ENCODE data around the gene DUSP6. TPM values are rescaled to one million over a fixed set of nuclear protein-coding genes. Genes with fewer than 3 reads are reported as not detected.

The DUSP6 gene
- total and polyA plus RNA-seq, 2 of the 13 experiments (the other 11 are each of a cell fraction or from before 2014, with no cell fraction given): 40.9 to 161 TPM

DNA sequence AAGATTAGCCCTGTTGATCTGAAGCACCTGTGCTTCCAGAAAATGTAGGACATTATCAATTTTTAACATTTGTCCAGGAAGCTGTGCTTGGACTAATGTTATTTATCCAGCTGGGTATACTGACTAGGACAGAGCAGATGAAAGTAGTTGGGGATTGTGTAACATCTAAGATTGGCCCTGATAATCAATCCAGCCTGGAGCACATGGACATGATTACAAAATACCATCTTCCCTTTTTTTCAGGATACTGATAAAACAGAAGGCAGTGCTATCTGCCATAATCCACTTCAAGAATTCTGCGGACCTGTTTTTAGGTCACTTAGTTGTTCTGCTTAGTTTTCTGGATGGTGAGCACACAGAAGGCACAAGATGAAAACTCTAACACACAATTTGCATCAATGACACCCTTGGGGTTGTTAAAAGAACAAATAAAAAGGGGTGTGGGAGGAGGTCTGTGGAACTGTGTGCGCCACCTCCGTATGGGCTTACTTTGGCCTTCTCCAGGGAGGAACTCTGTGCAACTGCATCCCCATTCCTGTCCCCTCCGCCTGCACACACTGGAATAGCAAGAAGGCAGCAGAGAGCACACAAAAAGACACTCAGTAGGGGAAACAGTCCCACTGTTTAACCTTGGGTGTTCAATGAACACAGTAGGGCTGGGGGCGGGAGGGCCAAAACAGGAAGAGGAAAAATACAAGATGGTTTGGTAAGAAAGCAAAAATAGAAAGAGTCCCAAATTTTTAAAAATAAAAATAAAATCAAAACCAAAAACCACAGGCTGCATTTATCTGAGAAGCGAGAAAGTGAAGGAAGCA is 31.1 kb upstream of the DUSP6 start (continued):
- TF ChIP-seq, protein P1, sequence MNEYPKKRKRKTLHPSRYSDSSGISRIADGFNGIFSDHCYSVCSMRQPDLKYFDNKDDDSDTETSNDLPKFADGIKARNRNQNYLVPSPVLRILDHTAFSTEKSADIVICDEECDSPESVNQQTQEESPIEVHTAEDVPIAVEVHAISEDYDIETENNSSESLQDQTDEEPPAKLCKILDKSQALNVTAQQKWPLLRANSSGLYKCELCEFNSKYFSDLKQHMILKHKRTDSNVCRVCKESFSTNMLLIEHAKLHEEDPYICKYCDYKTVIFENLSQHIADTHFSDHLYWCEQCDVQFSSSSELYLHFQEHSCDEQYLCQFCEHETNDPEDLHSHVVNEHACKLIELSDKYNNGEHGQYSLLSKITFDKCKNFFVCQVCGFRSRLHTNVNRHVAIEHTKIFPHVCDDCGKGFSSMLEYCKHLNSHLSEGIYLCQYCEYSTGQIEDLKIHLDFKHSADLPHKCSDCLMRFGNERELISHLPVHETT (CRISPR knock-in tag; conservative IDR thresholded peaks at IDR 0.05): peak; percentile 68
- TF ChIP-seq IRX3 (CRISPR knock-in tag; IDR thresholded peaks at IDR 0.05; ENCODE audit: borderline replicate concordance, low read depth) (no peak), PCBP2 (optimal IDR thresholded peaks at IDR 0.05; ENCODE audit: low read depth, low read length, poor library complexity, severe bottlenecking) (no peak), ZNF567 (CRISPR knock-in tag; IDR thresholded peaks at IDR 0.05; ENCODE audit: borderline replicate concordance) (no peak), ZFP37 (CRISPR knock-in tag; IDR thresholded peaks at IDR 0.05; ENCODE audit: borderline replicate concordance) (no peak), HCFC1 (IDR thresholded peaks at IDR 0.05; ENCODE audit: low read depth, low read length) (no peak), RXRB (CRISPR knock-in tag; IDR thresholded peaks at IDR 0.05; ENCODE audit: borderline replicate concordance) (peak; percentile 86), ESRRA (CRISPR knock-in tag; IDR thresholded peaks at IDR 0.05; ENCODE audit: low read depth) (0 out of 2 replicates have a peak, but pooled peaks have one; percentile 51), ZFP41 (CRISPR knock-in tag; IDR thresholded peaks at IDR 0.05; ENCODE audit: borderline replicate concordance) (no peak), ZNF230 (CRISPR knock-in tag; IDR thresholded peaks at IDR 0.05) (no peak; the same call in 1 of the 2 replicates), REPIN1 (CRISPR knock-in tag; IDR thresholded peaks at IDR 0.05; ENCODE audit: borderline replicate concordance, low read depth) (peak; percentile 46; the same call in 1 of the 2 replicates), SP1 (IDR thresholded peaks at IDR 0.05) (no peak), SP1 (CRISPR knock-in tag; IDR thresholded peaks at IDR 0.05) (no peak), HOXD1 (CRISPR knock-in tag; IDR thresholded peaks at IDR 0.05) (no peak; the same call in 1 of the 2 replicates), ZNF232 (CRISPR knock-in tag; IDR thresholded peaks at IDR 0.05; ENCODE audit: borderline replicate concordance) (no peak), ZNF382 (CRISPR knock-in tag; IDR thresholded peaks at IDR 0.05; ENCODE audit: borderline replicate concordance) (no peak), FOSL2 (CRISPR knock-in tag; IDR thresholded peaks at IDR 0.05) (peak; percentile 79), ZBTB21 (CRISPR knock-in tag; IDR thresholded peaks at IDR 0.05) (no peak), MXD4 (CRISPR knock-in tag; IDR thresholded peaks at IDR 0.05) (peak; percentile 79)
- TF ChIP-seq, protein P2, sequence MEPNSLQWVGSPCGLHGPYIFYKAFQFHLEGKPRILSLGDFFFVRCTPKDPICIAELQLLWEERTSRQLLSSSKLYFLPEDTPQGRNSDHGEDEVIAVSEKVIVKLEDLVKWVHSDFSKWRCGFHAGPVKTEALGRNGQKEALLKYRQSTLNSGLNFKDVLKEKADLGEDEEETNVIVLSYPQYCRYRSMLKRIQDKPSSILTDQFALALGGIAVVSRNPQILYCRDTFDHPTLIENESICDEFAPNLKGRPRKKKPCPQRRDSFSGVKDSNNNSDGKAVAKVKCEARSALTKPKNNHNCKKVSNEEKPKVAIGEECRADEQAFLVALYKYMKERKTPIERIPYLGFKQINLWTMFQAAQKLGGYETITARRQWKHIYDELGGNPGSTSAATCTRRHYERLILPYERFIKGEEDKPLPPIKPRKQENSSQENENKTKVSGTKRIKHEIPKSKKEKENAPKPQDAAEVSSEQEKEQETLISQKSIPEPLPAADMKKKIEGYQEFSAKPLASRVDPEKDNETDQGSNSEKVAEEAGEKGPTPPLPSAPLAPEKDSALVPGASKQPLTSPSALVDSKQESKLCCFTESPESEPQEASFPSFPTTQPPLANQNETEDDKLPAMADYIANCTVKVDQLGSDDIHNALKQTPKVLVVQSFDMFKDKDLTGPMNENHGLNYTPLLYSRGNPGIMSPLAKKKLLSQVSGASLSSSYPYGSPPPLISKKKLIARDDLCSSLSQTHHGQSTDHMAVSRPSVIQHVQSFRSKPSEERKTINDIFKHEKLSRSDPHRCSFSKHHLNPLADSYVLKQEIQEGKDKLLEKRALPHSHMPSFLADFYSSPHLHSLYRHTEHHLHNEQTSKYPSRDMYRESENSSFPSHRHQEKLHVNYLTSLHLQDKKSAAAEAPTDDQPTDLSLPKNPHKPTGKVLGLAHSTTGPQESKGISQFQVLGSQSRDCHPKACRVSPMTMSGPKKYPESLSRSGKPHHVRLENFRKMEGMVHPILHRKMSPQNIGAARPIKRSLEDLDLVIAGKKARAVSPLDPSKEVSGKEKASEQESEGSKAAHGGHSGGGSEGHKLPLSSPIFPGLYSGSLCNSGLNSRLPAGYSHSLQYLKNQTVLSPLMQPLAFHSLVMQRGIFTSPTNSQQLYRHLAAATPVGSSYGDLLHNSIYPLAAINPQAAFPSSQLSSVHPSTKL (CRISPR knock-in tag; IDR thresholded peaks at IDR 0.05): peak; percentile 96
- TF ChIP-seq, protein P3, sequence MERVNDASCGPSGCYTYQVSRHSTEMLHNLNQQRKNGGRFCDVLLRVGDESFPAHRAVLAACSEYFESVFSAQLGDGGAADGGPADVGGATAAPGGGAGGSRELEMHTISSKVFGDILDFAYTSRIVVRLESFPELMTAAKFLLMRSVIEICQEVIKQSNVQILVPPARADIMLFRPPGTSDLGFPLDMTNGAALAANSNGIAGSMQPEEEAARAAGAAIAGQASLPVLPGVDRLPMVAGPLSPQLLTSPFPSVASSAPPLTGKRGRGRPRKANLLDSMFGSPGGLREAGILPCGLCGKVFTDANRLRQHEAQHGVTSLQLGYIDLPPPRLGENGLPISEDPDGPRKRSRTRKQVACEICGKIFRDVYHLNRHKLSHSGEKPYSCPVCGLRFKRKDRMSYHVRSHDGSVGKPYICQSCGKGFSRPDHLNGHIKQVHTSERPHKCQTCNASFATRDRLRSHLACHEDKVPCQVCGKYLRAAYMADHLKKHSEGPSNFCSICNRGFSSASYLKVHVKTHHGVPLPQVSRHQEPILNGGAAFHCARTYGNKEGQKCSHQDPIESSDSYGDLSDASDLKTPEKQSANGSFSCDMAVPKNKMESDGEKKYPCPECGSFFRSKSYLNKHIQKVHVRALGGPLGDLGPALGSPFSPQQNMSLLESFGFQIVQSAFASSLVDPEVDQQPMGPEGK (CRISPR knock-in tag; IDR thresholded peaks at IDR 0.05): no peak; the same call in none of the 2 replicates
- TF ChIP-seq, protein P4, sequence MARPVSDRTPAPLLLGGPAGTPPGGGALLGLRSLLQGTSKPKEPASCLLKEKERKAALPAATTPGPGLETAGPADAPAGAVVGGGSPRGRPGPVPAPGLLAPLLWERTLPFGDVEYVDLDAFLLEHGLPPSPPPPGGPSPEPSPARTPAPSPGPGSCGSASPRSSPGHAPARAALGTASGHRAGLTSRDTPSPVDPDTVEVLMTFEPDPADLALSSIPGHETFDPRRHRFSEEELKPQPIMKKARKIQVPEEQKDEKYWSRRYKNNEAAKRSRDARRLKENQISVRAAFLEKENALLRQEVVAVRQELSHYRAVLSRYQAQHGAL (CRISPR knock-in tag; IDR thresholded peaks at IDR 0.05; ENCODE audit: not compliant biosample characterization): no peak
